ENCODE data around the gene MARCHF9.

MARCHF9 gene

GRCh38 chr12:57744777-57745484, 10.0 kb upstream of the MARCHF9 start, which contains the start of gene TSPAN31:
Gene TSPAN31, plus strand, starts transcription at chr12:57745039. Its CDS starts 116 bp downstream, at chr12:57745155.
- no peak for TF ChIP-seq CTCF (IDR thresholded peaks at IDR 0.05)

GRCh38 chr12:57745485-57745881, 9.4 kb upstream of the MARCHF9 start:
- TF ChIP-seq CTCF (IDR thresholded peaks at IDR 0.05) = no peak

DNA sequence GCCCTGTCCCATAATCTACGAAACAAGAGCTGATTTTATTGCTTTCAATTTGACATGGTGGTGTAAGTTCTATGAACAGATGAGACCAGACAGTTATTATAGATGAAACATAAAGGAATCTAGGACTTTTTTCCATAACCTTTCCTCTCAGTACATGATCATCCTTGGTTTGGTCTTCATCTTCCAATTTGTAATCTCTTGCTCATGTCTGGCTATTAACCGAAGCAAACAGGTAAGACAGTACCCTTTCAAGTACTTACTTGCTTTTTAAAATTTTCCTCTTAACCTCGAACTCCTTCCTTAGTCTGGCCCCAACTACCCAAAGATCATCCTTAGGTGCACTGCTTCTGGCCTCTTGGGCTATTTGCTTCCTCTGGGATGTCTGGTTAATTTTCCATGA, 8.9 kb upstream of the MARCHF9 start:
- no peak for TF ChIP-seq CTCF (IDR thresholded peaks at IDR 0.05)

DNA sequence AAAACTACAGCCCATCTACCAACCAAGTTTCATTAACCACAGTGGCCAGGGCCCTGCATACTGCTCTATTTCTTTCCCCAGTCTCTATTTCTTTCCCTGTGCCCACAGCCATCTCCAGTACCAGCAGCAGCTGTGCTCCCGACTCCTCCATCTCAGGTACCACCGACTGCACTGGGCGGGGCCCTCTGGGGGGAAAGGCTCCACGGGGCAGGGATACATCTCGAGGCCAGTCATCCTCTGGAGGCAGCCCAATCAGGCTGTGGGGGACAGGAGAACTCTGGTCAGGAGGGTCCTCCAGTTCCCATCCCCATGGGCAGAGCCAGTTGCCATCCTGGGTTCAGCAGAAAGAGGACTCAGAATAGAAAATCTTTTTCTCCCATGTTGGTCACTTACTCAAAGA, 5.8 kb upstream of the MARCHF9 start:
- TF ChIP-seq CTCF (IDR thresholded peaks at IDR 0.05) = no peak

GRCh38 chr12:57750561-57751431, 4.1 kb upstream of the MARCHF9 start:
- no peak for TF ChIP-seq CTCF (IDR thresholded peaks at IDR 0.05)

GRCh38 chr12:57751432-57751787, 3.5 kb upstream of the MARCHF9 start:
- no peak for TF ChIP-seq CTCF (IDR thresholded peaks at IDR 0.05)

DNA sequence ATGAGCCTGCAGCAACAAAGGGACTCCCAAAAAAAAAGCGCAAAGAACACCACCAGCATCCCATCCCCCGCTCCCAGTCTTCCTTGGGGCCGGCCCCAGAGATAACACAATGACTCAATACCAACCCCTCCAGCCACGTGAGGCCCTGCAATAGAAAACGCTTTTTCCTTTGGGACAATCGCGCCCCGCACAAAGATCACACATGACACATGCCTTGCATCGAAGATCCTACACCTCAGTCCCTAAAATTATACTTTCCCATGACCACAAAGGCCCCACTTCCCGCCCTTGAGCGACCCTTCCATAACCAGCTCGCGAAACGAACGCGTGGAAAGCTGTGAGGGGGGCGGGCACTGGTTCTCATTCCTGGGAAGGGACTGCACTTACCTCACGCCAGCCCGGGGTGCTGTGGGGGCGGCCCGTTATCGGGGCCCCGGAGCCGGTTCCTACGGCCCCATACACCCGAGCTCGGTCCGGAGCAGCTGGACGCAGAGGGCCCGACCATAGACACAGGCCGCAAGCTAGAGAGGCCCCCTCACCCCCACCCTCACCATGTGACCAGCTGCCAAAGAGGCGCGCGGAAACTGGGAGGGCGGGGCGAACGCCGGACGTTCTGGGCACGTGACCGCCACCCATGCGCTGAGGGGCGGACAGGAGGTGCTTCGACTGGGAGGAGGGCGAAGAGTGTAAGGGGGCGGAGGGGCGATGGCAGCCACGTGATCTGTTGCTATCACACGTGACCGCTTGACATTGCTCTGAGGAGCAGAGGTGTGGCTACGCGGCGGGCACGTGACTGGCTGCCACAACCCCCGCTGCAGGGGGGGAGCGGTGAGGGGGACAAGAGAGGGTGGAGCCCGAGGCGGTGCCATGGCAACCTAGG, 2.9 kb upstream of the MARCHF9 start, which contains the start of gene CDK4:
TSS of gene CDK4 (minus strand) at position 523 of the 880 bp plus-strand sequence. CDS start 593 bp downstream, outside the sequence.
- no peak for TF ChIP-seq CTCF (IDR thresholded peaks at IDR 0.05)

Data from LNCAP (cell line).